ENCODE measurements around the gene RHBDD3. TPM values are rescaled to one million over a fixed set of nuclear protein-coding genes. Genes with fewer than 3 reads are reported as not detected.

Gene RHBDD3
- total and polyA plus RNA-seq, 2 of the 8 experiments (the other 6 are each of a cell fraction or from before 2014, with no cell fraction given) = 72.1 to 117 TPM

- no peak for TF ChIP-seq ATF2 (IDR thresholded peaks at IDR 0.05; ENCODE audit: low read length)
- TF ChIP-seq SAP30 (IDR thresholded peaks at IDR 0.05; ENCODE audit: insufficient read depth, insufficient replicate concordance, low read length) = no peak
- TF ChIP-seq BACH1 (IDR thresholded peaks at IDR 0.05; ENCODE audit: low read length) = no peak
- TF ChIP-seq ASH2L (IDR thresholded peaks at IDR 0.05; ENCODE audit: low read length) = no peak
- TF ChIP-seq SIX5 (IDR thresholded peaks at IDR 0.05; ENCODE audit: low read depth, low read length) = no peak
- no peak for TF ChIP-seq MAX (IDR thresholded peaks at IDR 0.05)
- TF ChIP-seq CTBP2 (IDR thresholded peaks at IDR 0.05; ENCODE audit: borderline replicate concordance, insufficient read depth, insufficient read length, low read length) = no peak
- TF ChIP-seq MAFK (IDR thresholded peaks at IDR 0.05; ENCODE audit: low read depth, low read length) = no peak
These were observed 50.7 kb downstream of the RHBDD3 start (continued) for GRCh38 chr22:29216873-29217666.
